HG02588 (cell line): ENCODE measurements around the gene DMRTA1.
"Not testable (repeated sequence)": the region's sequence is repeated elsewhere in the genome, so short reads cannot be mapped to it uniquely, and the experiment has no call there.

ENCODE experiments used
- ATAC-seq: cut with Tn5 transposase; IDR thresholded peaks from one replicate; pipeline ENCODE4 v1.9.1; 2021; ENCODE audit warnings: mild to moderate bottlenecking, moderate library complexity; ENCODE audit not compliant: unreplicated experiment

Gene DMRTA1

GRCh38 chr9:22457448-22457847 is 10.8 kb downstream of the DMRTA1 start:
- no peak for ATAC-seq

- no peak for ATAC-seq
These were observed 16.6 kb downstream of the DMRTA1 start for GRCh38 chr9:22463205-22463604.

DNA sequence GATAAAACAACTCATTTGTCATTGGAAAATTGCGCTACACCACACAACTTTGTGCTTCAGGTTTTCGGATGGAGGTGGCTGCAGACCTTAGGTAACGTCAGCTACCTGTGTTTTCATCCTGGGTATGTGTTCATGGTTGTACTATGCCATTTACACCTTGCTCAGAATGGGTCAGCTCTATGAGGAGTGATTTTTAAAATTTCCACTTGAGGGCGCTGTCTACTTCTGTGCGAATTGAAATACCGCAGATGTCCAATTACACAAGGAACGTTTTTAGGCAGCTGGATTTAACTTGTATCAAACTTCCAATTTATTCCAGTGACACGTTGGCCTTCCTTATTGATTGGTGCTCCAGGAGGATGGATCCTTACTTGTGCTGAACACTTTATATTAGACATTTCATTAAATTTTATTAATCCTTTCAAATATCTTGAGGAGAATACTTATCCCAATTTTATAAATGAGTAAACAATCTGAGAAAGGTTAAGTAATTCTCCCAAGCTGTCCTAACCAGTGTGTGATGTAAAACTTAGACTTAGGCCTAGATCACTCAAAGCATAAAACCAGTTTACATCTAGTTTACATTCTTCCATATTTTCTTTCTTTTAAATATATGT is 23.4 kb downstream of the DMRTA1 start:
- ATAC-seq = no peak

DNA sequence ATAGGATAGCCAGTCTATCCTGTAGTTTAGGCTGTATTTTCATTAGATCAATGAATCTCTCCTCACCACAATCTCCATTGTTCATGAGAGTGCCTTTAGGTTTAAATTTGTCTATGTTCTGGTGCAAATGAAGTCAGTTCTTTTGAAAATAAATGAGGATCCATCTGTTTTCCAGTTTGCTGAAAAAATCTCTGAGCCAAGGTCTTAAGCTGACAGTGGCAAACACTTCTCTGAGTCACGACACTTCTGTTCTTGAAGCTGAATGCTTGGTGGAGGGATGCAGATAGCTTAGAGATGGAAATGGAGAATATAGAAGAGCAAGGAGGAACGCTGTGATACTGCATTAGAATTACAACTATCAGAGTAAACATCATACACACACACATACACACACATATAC is 34.9 kb downstream of the DMRTA1 start:
- ATAC-seq = no peak

DNA sequence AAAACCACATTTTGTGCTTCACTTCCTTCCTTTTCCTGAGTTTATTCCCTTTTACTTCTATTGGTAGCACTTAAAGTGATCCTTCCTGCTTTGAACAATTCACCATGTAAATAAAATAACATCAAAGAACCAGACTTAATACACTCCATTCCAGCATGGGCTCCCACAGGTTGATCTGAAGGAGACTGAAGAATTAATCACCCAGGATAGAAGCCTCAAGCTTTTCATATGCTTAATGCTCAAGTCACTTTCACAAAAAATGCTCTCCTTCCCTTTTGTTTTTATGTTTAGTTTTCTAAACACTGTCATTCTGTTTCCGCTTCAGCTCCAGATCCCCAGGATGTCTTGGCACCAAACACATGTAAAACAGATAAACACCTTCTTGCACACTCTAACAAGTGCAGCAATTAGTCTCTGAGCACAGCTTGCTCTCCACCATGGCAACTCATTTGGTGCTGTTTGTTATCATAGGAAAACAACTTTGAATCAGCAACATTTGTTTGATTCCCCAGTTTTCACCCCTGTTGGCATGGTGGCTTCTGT is 37.0 kb downstream of the DMRTA1 start:
- ATAC-seq = no peak

DNA sequence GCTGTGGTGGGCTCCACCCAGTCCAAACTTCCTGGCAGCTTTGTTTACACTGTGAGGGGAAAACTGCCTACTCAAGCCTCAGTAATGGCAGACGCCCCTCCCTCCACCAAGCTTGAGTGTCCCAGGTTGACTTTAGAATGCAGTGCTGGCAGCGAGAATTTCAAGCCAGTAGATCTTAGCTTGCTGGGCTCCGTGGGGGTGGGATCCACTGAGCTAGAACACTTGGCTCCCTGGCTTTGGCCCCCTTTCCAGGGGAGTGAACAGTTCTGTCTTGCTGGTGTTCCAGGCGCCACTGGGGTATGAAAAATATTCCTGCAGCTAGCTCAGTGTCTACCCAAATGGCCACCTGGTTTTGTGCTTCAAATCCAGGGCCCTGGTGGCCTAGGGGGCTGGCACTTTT is 49.6 kb downstream of the DMRTA1 start:
- not testable (repeated sequence) for ATAC-seq
